GM21528 (cell line): Measurements from ENCODE around the gene SRSF7.
"Not testable (repeated sequence)": the region's sequence is repeated elsewhere in the genome, so short reads cannot be mapped to it uniquely, and the experiment has no call there.

Source experiments
- ATAC-seq: cut with Tn5 transposase; IDR thresholded peaks from one replicate; pipeline ENCODE4 v1.9.1; 2021; ENCODE audit warnings: mild to moderate bottlenecking, moderate library complexity; ENCODE audit not compliant: unreplicated experiment, low FRiP score

Gene SRSF7

DNA sequence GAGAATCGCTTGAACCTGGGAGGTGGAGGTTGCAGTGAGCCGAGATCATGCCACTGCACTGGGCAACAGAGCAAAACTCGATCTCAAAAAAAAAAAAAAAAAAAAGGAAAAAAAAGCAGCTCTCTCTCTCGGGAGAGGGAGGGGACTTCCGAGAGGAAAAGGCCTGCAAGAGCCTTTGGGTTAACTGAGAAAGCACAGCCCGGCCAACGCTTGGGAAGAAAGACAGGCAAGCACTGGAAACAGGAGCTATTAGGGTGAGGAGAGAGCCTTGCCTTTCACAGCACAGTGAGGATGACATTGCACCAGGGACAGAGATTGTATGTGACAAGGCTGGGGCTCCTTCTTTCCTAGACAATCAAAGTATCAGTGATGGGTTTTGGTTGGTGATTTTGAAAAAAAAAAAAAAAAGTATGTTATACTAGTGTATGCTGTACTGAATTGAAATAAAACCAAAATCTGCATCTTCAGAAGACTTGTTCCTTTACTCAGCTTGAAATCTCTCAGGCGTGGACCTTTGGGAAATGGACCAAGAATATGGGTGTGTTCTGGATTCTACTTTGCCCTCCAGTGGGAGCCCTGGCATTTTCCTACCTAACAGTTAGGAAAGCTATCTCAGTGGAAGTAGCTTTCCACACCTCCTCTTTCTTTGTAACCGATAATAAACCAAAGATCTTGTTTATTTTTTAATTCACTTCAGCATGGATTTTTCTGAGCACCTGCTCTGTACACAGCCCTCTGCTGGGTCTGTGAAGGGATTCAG lies 16.7 kb downstream of the SRSF7 start:
- ATAC-seq, result no peak

- no peak for ATAC-seq
Measured at GRCh38 chr2:38733300-38733971, 17.7 kb downstream of the SRSF7 start.

DNA sequence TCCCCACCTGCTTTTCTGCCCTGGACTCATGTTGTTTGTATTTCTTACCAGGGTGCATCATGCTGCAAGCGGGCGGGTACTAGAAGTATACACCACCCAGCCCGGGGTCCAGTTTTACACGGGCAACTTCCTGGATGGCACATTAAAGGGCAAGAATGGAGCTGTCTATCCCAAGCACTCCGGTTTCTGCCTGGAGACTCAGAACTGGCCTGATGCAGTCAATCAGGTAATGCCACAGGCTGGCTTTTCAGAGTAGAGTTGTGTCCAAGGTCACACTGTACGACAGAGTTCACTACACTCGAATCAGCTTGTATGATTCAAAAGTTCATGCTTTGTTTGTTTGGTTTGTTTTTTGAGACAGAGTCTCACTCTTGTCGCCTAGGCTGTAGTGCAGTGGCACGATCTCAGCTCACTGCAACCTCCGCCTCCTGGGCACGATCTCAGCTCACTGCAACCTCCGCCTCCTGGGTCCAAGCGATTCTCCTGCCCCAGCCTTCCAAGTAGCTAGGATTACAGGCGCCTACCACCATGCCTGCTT lies 19.4 kb downstream of the SRSF7 start:
- ATAC-seq, result no peak

GRCh38 chr2:38731090-38731489 lies 20.1 kb downstream of the SRSF7 start:
- ATAC-seq, result no peak

- no peak for ATAC-seq
Measured at GRCh38 chr2:38728694-38729093, 22.5 kb downstream of the SRSF7 start.

- no peak for ATAC-seq
Measured at GRCh38 chr2:38727661-38728060, 23.5 kb downstream of the SRSF7 start.

DNA sequence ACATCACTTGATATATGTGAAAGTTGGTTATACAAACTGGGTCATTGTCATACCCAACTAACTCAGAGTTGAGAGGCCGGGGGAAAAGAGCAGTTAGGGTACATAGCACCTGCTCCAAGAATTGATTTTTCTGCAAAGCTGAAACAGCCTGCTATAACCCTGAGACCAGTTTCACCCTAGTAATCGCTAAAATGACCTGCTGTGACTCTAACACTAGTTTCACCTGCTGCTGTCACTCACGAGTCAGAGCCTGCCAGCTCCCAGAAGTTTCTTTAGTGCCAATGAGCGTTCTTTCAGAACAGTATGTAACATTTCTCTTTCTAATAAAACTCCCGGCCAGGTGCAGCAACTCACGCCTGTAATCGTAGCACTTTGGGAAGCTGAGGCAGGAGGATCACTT lies 28.0 kb downstream of the SRSF7 start:
- no peak for ATAC-seq

- ATAC-seq, result peak; percentile 46
Measured at GRCh38 chr2:38722271-38723061, 28.7 kb downstream of the SRSF7 start.

- ATAC-seq, result no peak
Measured at GRCh38 chr2:38720613-38721241, 30.4 kb downstream of the SRSF7 start.

DNA sequence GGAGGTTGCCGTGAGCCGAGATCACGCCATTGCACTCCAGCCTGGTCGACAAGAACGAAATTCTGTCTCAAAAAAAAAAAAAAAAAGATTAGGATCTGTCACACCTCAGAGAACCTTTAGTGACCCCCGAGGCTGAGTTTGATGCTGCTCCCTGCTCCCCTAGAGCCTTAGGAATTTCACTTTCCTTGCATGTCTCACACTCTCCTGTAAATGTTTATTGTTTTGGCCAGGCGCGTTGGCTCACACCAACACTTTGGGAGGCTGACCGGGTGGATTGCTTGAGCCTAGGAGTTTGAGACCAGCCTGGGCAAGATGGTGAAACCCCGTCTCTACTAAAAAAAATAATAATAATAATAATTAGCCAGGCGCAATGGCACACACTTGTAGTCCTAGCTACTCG lies 31.5 kb downstream of the SRSF7 start:
- ATAC-seq, result no peak

DNA sequence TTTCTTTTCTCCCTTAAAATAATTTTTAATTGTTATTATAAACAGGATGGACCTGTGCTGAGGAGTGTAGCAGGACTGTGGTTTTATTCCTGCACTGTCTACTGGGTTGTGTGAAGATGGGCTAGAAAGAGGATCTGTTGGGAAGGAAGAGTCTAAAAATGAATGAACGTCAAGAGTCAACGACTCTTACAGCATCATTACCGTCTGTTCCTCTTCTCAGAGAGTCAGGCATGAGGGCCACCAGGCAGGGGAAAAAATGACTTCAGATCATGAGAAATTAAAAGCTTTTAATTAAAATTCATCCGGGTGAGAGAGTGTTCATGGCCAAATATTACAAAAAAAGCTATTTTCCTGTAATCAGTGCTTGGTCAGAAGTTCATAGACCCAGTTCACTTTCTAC lies 32.6 kb downstream of the SRSF7 start:
- no peak for ATAC-seq

- no peak for ATAC-seq
Measured at GRCh38 chr2:38716185-38716584, 35.0 kb downstream of the SRSF7 start.

GRCh38 chr2:38714941-38715340 lies 36.2 kb downstream of the SRSF7 start:
- not testable (repeated sequence) for ATAC-seq

GRCh38 chr2:38713338-38713737 lies 37.8 kb downstream of the SRSF7 start:
- no peak for ATAC-seq

DNA sequence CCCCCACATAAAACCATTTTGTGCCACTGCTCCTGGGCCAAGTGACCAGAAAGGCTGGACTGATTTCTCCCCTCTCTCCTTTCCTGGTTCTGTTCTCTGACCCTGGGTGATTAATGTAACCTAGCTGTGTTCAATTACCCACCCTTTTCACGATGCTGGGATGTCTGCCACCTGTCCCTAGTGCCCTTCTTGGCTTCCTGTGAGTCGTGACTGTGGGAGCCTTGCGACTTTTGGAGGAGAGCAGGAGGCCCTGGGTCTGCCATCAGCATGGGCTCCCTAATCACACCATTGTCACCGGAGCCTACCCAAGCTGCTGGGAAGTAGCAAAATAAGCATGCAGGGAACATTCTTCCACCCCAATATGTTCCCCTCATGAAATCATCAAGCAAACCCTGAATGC lies 38.3 kb downstream of the SRSF7 start:
- ATAC-seq, result no peak

- no peak for ATAC-seq
Measured at GRCh38 chr2:38712413-38712812, 38.7 kb downstream of the SRSF7 start.

- no peak for ATAC-seq
Measured at GRCh38 chr2:38711558-38711957, 39.6 kb downstream of the SRSF7 start.

GRCh38 chr2:38709567-38710194 lies 41.5 kb downstream of the SRSF7 start:
- ATAC-seq, result no peak

DNA sequence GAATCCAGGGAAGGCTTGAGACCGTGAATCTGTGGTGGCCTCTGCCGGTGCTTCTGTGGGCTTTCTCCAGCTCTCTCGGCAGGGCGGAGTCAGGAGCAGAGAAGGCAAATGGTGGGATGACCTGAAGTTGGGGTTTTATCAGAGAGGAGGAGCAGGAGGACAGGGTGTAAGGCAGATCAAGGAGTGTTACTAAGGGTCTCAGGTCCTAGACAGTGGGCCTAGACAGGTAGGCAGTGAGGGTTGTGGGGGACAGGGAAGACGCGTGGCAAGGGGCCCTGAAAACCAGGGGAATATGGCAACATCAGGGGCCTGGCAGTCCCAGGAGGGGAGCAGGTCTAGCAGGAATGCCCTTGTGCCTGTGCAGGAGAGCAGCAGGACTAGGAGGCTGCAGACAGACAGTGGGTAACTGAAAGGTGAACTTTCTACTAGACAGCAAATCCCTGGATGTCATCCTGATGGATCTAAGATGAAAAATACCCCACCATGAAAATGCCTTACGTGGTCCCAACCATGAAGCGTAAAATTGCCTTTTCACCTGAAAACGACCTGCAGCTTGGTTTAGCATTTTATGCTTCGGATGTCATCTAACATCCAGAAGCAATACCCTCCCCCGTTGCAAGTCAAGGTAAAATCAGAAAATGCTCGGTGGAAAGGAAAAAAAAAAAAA lies 42.1 kb downstream of the SRSF7 start:
- no peak for ATAC-seq

GRCh38 chr2:38708491-38708890 lies 42.7 kb downstream of the SRSF7 start:
- ATAC-seq, result not testable (repeated sequence)
